Pons (tissue), 1 donor: ENCODE results near the gene CFAP100.

Experiments
- DNase-seq: peaks from one replicate; pipeline ENCODE4 v3.0.0-alpha.2; 2016; ENCODE audit warnings: low spot score

The CFAP100 gene

GRCh38 chr3:126402178-126402577 lies 7.5 kb downstream of the CFAP100 start:
- DNase-seq, result no peak

- no peak for DNase-seq
Measured at GRCh38 chr3:126402666-126403302, 8.1 kb downstream of the CFAP100 start.

DNA sequence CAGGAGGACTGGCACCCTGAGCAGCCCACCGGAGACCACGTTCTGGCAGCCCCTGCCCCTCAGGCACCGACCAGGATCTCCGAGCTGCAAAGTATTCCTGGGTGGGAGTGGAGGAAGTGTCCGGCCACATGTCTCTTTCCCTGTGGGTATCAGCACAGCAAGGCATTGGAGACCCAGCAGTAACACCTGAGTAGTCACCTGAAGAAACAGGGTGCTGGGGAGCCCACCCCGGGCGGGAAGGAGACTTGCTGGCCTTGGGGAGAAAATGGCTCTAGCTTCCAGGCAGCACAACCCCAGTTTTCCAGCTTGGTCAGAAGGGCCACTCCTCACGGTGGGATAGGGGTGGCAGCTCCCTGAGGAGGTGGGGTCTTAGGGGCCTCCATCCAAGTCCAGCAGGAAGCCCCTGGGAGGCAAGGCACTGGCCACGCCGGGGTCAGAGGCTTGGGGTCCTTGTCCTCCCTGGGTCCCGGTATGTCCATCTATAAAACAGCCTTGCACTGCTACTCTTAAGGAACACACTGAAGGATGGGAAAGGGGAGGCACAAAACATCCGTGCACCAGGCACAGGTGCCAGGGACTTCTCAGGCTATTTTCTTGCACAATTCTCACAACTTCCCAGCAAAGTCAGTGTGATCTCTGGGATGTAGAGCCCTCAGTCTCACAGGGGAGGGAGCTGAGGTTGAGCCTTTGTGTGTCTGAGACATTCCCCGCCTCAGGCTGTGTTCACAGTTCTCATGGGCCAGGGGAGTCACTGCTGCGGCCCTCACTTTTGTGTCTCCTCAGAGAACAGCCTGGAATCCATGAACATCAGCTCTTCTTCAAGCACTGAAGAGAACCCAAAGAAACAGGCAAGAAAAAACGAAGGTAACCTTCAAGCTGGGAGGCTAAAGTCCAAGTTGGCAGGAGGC lies 11.9 kb downstream of the CFAP100 start:
- no peak for DNase-seq

- no peak for DNase-seq
Measured at GRCh38 chr3:126407412-126408044, 12.8 kb downstream of the CFAP100 start.

- no peak for DNase-seq
Measured at GRCh38 chr3:126408099-126408498, 13.4 kb downstream of the CFAP100 start.

GRCh38 chr3:126412841-126413692 lies 18.4 kb downstream of the CFAP100 start:
- no peak for DNase-seq

DNA sequence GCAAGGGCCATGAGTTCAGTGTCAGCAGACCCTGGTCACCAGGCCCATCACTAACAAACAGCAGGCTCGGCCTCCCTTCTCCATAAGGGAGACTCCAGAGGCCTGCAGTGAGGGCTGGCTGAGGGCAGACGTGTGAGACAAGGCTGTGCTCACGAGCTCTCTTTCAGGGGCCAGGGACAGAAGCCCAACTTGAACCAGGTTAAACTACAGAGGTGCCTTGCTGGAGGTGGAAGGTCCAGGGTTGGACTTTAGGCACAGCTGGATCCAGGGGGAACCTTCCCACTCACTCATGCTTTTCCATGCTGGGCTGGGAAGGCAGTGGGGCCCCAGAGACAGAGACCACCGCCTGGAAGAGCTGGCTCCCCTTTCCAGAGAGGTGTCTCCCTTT lies 19.0 kb downstream of the CFAP100 start:
- DNase-seq, result no peak

DNA sequence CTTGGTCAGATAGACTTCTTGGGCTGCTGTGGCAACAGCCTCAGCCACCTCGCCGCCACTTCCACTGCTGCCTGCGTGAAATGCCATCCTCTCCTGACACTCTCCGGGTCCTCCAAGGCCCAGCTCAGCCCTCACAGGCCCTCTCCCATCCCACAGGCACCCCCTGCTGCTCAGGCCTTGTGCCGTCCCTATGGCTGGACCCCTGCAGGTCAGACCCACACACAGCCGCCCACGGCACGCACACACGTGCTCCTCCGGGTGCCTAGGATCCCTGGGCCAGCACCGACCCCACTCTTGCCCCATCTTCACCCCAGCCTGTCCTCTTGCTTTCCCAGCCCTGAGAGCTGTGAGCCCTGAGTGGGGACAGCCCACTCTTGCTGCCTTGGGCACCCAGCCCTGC lies 19.7 kb downstream of the CFAP100 start:
- no peak for DNase-seq

GRCh38 chr3:126414961-126415660 lies 20.4 kb downstream of the CFAP100 start:
- DNase-seq, result no peak

GRCh38 chr3:126415661-126416591 lies 21.2 kb downstream of the CFAP100 start:
- DNase-seq, result no peak

GRCh38 chr3:126416943-126417342 lies 22.2 kb downstream of the CFAP100 start:
- DNase-seq, result no peak

GRCh38 chr3:126417515-126417914 lies 22.8 kb downstream of the CFAP100 start:
- no peak for DNase-seq

GRCh38 chr3:126417981-126418530 lies 23.3 kb downstream of the CFAP100 start:
- no peak for DNase-seq

- DNase-seq, result no peak
Measured at GRCh38 chr3:126418661-126419131, 24.0 kb downstream of the CFAP100 start.

DNA sequence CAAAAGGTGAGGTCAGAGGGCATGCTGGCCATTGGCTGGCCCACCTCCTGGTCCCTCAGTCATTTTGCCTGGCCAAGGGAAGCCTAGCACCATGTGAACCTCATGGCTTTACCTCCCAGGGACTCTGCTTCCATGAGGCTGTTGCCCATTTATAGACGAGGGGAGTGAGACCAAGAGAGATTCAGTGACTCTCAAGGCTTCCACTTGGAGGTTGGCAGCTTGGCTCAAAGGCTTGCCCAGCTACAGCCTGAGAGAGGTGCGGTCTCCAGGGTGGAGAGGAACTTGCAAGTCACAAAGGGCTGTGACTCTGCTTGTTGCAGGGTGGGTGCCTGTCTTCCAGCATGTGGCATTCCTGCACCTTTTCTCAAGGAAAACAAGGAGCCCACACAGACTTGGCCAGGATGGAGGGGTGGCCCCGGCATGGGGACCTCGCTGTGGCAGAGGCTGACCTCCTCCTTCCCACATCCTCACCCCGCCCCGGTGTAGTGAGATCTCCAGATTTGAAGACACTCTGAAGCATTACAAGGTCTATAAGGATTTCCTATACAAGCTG lies 24.5 kb downstream of the CFAP100 start:
- DNase-seq, result no peak

- DNase-seq, result no peak
Measured at GRCh38 chr3:126419886-126420786, 25.4 kb downstream of the CFAP100 start.

DNA sequence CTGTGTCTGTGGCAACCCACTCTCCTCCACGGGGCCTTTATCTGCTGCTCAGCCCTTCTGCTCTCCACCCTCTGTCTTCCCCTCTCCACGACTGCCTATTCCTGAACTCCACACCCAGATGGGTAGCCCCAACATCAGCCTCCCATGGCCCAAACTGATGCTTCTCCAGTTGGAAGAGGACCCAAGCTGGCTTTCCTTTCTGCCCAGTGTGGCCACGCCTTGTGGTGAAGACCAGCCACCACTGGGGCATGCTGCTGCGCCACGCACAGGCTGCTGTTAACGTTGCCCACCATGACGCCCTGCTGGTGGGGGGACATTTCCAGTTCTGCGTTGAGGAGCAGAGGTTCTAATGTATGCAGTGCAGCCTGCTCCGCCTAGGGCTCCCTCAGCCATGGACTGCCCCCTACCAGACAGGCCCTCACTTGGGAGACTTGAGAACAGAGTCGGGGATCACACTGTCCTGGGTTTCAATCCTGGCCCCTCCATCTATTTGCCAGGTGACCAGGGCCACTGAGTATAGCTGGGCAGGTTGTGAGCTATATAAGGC lies 26.9 kb downstream of the CFAP100 start:
- DNase-seq, result no peak

DNA sequence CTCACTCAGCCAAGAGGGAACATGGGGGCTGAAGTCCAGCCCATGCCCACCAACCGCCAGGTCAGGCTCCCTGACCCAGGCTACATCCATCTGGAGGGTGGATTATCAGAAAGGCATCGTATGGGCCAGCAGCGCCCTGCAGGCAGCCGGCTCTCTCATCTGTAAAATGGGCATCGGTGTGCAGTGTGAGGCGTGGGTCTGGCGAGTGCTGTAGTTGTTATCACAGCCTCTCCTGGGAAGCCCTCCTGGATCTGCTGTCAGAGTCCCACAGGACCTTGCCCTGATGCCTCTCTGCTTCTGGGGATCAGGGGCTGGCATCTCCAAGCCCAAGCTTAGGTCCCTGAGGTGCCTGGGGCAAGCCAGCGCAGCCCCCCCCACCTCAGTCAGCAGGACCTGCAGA lies 27.4 kb downstream of the CFAP100 start:
- DNase-seq, result no peak
